Mononuclear cell (primary cell): Measurements from ENCODE around the gene APLP2. TPM values are rescaled to one million over a fixed set of nuclear protein-coding genes. Genes with fewer than 3 reads are reported as not detected.

Experiments used
- H3K27me3 ChIP-seq: 2 replicates; pipeline ENCODE4 v1.6.0; 2011; ENCODE audit warnings: low read length, control low read depth; ENCODE audit not compliant: insufficient read depth
- H3K4me1 ChIP-seq: 2 replicates; pipeline ENCODE4 v1.5.1; 2011; ENCODE audit warnings: mild to moderate bottlenecking, low read length, control low read depth; ENCODE audit not compliant: insufficient read depth
- H3K4me3 ChIP-seq: 2 replicates; pipeline ENCODE4 v1.5.1; 2011; ENCODE audit warnings: mild to moderate bottlenecking, low read length, moderate library complexity
- H3K9me3 ChIP-seq: 2 replicates; pipeline ENCODE4 v1.5.1; 2011; ENCODE audit warnings: low read depth, mild to moderate bottlenecking, control low read depth, low read length
- total RNA-seq: library from RNA; depleted of rRNA; stranded (reverse); fragments of >200 nt; gene quantifications from one replicate; pipeline ENCODE4 v1.2.3, GENCODE V29; 2012

The APLP2 gene
- total RNA-seq, 1 donor, result 316 TPM

DNA sequence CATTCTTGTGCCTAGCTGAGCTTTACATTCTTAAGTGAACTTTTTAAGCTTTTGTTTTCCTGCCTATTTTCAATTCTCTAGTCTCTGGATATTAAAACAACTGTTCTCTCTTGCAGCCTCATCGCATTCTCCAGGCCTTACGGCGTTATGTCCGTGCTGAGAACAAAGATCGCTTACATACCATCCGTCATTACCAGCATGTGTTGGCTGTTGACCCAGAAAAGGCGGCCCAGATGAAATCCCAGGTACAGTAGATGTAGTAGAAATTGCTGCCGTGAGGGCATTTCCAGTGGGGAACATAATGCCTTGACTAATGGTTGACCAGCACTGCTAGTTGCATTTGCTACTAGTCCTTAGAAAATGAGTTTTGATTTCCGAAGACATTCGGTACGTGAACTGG is 60.2 kb downstream of the APLP2 start:
- no peak overlapping the region for H3K4me3 ChIP-seq

DNA sequence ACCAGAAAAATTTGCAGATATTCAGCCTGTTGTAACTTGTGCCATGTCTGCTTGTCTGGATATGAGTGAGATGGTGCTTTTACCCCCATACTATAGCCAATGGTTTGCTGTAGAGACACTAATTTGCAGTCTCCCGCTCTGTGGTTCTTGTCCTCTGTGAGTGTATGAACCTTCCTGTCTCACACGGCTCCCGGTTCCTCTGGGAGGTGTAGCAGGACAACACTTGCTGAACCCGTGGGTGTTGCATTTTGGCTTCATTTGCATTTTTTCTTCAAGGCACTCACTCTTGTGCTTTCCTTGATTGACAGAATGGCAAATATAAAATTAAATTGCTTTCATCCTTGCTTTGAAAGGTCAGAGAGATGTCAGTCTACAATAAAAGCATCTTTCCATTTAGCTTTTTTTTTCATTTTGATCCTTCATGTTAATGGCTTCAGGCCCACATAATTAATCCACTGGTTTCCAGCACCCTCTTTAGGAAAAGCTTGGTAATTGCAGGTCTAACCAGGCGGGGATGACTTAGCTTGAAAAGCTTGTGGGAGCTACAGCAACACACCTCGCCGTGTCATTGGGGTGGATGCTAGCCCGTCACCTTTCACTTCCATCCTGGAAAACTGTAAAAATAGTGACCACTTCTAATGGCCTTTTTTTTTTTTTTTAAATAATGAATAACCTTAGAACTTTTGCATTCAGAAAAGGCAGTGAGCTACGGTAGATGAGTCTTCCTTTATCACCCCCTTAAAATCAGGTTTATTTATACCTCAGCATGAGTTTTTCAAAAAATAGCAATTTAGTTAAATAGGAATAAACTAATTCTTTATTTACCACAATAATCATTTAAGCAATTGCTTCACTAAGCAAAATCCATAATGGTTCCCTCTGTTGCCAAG is 62.5 kb downstream of the APLP2 start:
- Histone ChIP-seq H3K4me3 (no peak overlapping the region), H3K4me1 (peaks cover 6% of the 10 kb centered on the region), H3K27me3 (no peaks in the 10 kb centered on the region), H3K9me3 (no peaks in the 10 kb centered on the region)

More for the DNA sequence above, 60.2 kb downstream of the APLP2 start:
- Histone ChIP-seq H3K4me1 (peaks cover 28% of the 10 kb centered on the region), H3K27me3 (no peaks in the 10 kb centered on the region), H3K9me3 (no peaks in the 10 kb centered on the region)

DNA sequence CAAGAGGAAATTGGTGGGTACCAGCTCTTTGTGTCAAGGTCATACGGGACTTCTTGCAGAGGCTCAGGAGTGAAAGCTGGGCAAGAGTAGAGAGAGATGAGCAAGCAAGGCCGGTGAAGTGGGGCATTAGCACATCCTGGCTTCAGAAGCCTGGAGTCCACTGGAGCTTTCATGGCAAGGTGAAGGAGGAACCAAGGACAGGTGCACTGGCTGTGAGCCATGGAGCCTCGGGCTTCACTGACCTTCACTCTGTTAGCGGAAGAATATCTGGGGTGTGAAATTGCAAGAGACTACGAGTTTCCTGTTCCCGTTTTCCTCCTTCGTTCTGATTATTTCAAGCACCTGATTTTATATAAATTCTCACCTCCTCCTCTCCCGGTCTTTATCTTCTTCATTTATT is 64.0 kb downstream of the APLP2 start:
- Histone ChIP-seq H3K27me3 (no peaks in the 10 kb centered on the region), H3K9me3 (no peaks in the 10 kb centered on the region), H3K4me1 (no peaks in the 10 kb centered on the region), H3K4me3 (no peak overlapping the region)

DNA sequence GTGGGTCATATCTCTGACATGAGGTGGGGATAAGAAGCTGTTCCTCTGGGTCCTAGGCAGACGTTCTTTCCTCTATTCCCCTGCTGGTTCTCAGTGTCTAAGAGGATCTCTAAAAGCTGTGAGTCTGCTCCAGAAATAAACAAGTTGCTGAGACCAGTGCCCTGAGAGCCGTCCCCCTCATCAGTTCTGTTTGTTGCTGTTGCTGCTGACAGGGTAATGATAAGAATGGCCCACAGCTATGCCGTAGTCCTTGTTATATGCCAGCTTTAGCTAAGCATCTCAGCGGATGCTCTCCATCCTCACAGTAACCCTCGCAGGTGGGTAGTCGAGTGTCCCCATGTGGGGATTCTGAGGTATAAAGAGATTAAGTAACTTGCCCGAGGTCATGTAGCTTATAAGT is 66.4 kb downstream of the APLP2 start:
- no peaks in the 10 kb centered on the region for H3K9me3 ChIP-seq
- no peaks in the 10 kb centered on the region for H3K27me3 ChIP-seq
- no peak overlapping the region for H3K4me3 ChIP-seq
- no peaks in the 10 kb centered on the region for H3K4me1 ChIP-seq

- Histone ChIP-seq H3K27me3 (no peaks in the 10 kb centered on the region), H3K4me3 (no peak overlapping the region), H3K9me3 (no peaks in the 10 kb centered on the region), H3K4me1 (no peaks in the 10 kb centered on the region)
Observed at GRCh38 chr11:130137999-130138398, 68.3 kb downstream of the APLP2 start.

- H3K9me3 ChIP-seq, result no peaks in the 10 kb centered on the region
- no peak overlapping the region for H3K4me3 ChIP-seq
Observed at GRCh38 chr11:130139401-130139800, 69.7 kb downstream of the APLP2 start.

GRCh38 chr11:130141561-130142341 is 72.1 kb downstream of the APLP2 start:
- H3K27me3 ChIP-seq, result no peaks in the 10 kb centered on the region
- H3K9me3 ChIP-seq, result no peaks in the 10 kb centered on the region
- H3K4me1 ChIP-seq, result peaks cover 21% of the 10 kb centered on the region
- no peak overlapping the region for H3K4me3 ChIP-seq

More at GRCh38 chr11:130139401-130139800, 69.7 kb downstream of the APLP2 start:
- H3K4me1 ChIP-seq, result no peaks in the 10 kb centered on the region
- no peaks in the 10 kb centered on the region for H3K27me3 ChIP-seq

DNA sequence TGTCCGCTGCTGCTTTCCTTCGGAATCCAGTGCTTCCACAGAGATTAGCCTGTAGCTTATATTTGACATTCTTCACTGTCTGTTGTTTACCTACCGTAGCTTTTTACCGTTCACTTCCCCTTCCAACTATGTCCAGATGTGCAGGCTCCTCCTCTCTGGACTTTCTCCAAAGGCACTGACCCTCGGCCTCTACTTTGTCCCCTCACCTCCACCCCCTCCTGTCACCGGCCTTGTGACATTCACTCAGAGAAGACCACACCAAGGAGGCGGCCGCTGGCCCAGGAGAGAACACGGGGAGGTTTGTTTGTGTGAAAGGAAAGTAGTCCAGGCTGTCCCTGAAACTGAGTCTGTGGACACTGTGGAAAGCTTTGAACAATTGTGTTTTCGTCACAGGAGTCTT is 74.4 kb downstream of the APLP2 start:
- Histone ChIP-seq H3K4me3 (no peak overlapping the region), H3K9me3 (no peaks in the 10 kb centered on the region), H3K27me3 (no peaks in the 10 kb centered on the region), H3K4me1 (peaks cover 37% of the 10 kb centered on the region)

GRCh38 chr11:130144861-130145281 is 75.2 kb downstream of the APLP2 start:
- Histone ChIP-seq H3K4me1 (peaks cover 37% of the 10 kb centered on the region), H3K4me3 (no peak overlapping the region), H3K9me3 (no peaks in the 10 kb centered on the region), H3K27me3 (no peaks in the 10 kb centered on the region)

- peaks cover 37% of the 10 kb centered on the region for H3K4me1 ChIP-seq
- no peaks in the 10 kb centered on the region for H3K27me3 ChIP-seq
- H3K9me3 ChIP-seq, result no peaks in the 10 kb centered on the region
- no peak overlapping the region for H3K4me3 ChIP-seq
Observed at GRCh38 chr11:130145311-130145812, 75.7 kb downstream of the APLP2 start.

GRCh38 chr11:130145975-130146776 is 76.5 kb downstream of the APLP2 start:
- Histone ChIP-seq H3K4me3 (no peak overlapping the region), H3K4me1 (peaks cover 37% of the 10 kb centered on the region), H3K9me3 (no peaks in the 10 kb centered on the region), H3K27me3 (no peaks in the 10 kb centered on the region)

GRCh38 chr11:130146796-130147195 is 77.1 kb downstream of the APLP2 start:
- Histone ChIP-seq H3K9me3 (no peaks in the 10 kb centered on the region), H3K27me3 (no peaks in the 10 kb centered on the region), H3K4me1 (peaks cover 37% of the 10 kb centered on the region), H3K4me3 (no peak overlapping the region)

DNA sequence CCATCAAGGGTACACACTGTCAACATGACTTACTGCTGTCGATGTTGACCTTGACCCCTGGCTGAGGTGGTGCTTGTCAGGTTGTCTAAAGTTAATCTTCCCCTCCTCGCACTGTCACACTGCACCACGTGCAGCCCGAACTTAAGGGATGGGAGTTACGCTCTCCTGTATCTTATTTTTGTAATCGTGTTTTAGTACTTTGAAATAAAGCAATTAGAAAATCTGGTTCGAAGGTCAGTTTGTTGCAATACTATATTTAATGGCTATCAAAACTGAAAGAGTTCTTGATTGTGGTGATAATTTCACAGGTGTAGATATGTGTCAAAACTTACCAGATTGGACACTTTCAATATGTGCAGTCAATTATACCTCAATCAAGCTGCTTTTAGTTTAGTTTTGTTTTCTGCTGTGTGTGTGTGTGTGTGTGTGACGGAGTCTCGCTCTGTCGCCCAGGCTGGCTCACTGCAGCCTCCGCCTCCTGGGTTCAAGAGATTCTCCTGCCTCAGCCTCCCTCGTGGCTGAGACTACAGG is 79.2 kb downstream of the APLP2 start:
- Histone ChIP-seq H3K27me3 (no peaks in the 10 kb centered on the region), H3K4me1 (peaks cover 39% of the 10 kb centered on the region), H3K4me3 (no peak overlapping the region), H3K9me3 (no peaks in the 10 kb centered on the region)

DNA sequence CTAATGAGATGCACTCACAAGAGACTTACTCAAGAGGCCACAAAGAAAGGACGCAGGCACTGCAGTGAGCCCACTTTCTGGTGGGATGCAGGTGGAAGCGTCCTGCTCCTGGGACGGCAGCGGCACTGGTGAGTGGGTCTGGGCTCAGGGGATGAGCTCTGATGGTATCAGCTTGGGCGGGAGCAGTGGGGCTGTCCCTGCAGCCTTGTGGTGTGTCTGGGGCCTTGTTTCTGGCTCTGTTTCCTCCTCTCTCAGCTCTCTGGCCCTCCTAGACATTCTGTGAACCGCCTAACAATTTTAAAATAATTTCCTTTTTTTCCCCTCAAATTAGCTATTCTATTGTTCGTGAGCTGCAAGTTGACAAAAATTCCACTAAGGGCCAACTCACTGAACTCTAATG is 81.1 kb downstream of the APLP2 start:
- H3K9me3 ChIP-seq, result no peaks in the 10 kb centered on the region
- no peak overlapping the region for H3K4me3 ChIP-seq
- H3K27me3 ChIP-seq, result no peaks in the 10 kb centered on the region
- peaks cover 46% of the 10 kb centered on the region for H3K4me1 ChIP-seq
